Measurements from ENCODE around the gene CLPTM1L. TPM values are rescaled to one million over a fixed set of nuclear protein-coding genes. Genes with fewer than 3 reads are reported as not detected.

Gene CLPTM1L
- polyA plus RNA-seq, 6 donors from 2014 or later, result 24.5 to 65.2 (median 41.4) TPM

- peaks cover 28 to 56% (median 50%) of the 10 kb centered on the region in 3 donors for H3K4me1 Mint-ChIP-seq
- peaks cover 2 to 9% of the 10 kb centered on the region in 2 donors for H3K36me3 Mint-ChIP-seq
- peaks cover 0 to 14% (median 8%) of the 10 kb centered on the region in 7 donors for H3K9me3 Mint-ChIP-seq
- DNase-seq, result no peak
- H3K27ac Mint-ChIP-seq, result peak overlapping the region in 3 of 6 donors; percentile 78 to 95 (median 90)
- peak overlapping the region in 7 of 8 donors; percentile 79 to 91 (median 81) for H3K4me3 Mint-ChIP-seq
- H3K27me3 Mint-ChIP-seq, result peaks cover 0 to 9% (median 0%) of the 10 kb centered on the region in 3 donors
- ATAC-seq (ENCODE audit: low read depth in 2 of 2), result no peak
These were observed 29.7 kb downstream of the CLPTM1L start for GRCh38 chr5:1315018-1315708.

- Mint-ChIP-seq H3K36me3 (peaks cover 0 to 10% of the 10 kb centered on the region in 2 donors), H3K4me3 (peak overlapping the region in 6 of 8 donors; percentile 15 to 79 (median 41)), H3K4me1 (peaks cover 28 to 56% (median 50%) of the 10 kb centered on the region in 3 donors), H3K27me3 (peaks cover 0 to 10% (median 0%) of the 10 kb centered on the region in 3 donors), H3K9me3 (peaks cover 0 to 15% (median 8%) of the 10 kb centered on the region in 7 donors), H3K27ac (no peak overlapping the region)
- ATAC-seq (ENCODE audit: low read depth in 2 of 2) (no peak), DNase-seq (no peak)
These were observed 30.3 kb downstream of the CLPTM1L start for GRCh38 chr5:1314564-1314982.

GRCh38 chr5:1312993-1313833 lies 31.7 kb downstream of the CLPTM1L start:
- Mint-ChIP-seq H3K9me3 (peaks cover 0 to 15% (median 8%) of the 10 kb centered on the region in 7 donors), H3K4me1 (peaks cover 28 to 56% (median 50%) of the 10 kb centered on the region in 3 donors), H3K27ac (peak overlapping the region in 3 of 6 donors; percentile 6 to 72 (median 33)), H3K4me3 (peak overlapping the region; percentile 39 to 89 (median 70)), H3K36me3 (peaks cover 0 to 10% of the 10 kb centered on the region in 2 donors), H3K27me3 (peaks cover 0 to 10% (median 0%) of the 10 kb centered on the region in 3 donors)
- peak; percentile 33 for DNase-seq
- ATAC-seq (ENCODE audit: low read depth in 2 of 2), result peak; percentile 38 to 53

- Mint-ChIP-seq H3K4me1 (peaks cover 23 to 56% (median 47%) of the 10 kb centered on the region in 3 donors), H3K36me3 (peaks cover 0 to 10% of the 10 kb centered on the region in 2 donors), H3K9me3 (peaks cover 0 to 15% (median 8%) of the 10 kb centered on the region in 7 donors), H3K4me3 (peak overlapping the region in 2 of 8 donors; percentile 37 to 62), H3K27ac (peak overlapping the region in 1 of 6 donors; percentile 42), H3K27me3 (peaks cover 0 to 10% (median 0%) of the 10 kb centered on the region in 3 donors)
- no peak for ATAC-seq (ENCODE audit: low read depth in 2 of 2)
- DNase-seq, result no peak
These were observed 32.7 kb downstream of the CLPTM1L start for GRCh38 chr5:1312206-1312605.

- DNase-seq (no peak), ATAC-seq (ENCODE audit: low read depth in 2 of 2) (no peak)
- Mint-ChIP-seq H3K27me3 (peaks cover 0 to 10% (median 0%) of the 10 kb centered on the region in 3 donors), H3K27ac (peak overlapping the region in 1 of 6 donors; percentile 38), H3K4me1 (peaks cover 18 to 50% (median 41%) of the 10 kb centered on the region in 3 donors), H3K9me3 (peaks cover 0 to 15% (median 8%) of the 10 kb centered on the region in 7 donors), H3K4me3 (peak overlapping the region in 1 of 8 donors; percentile 19), H3K36me3 (peaks cover 0 to 10% of the 10 kb centered on the region in 2 donors)
These were observed 33.4 kb downstream of the CLPTM1L start for GRCh38 chr5:1311439-1312055.

- DNase-seq (no peak), ATAC-seq (ENCODE audit: low read depth in 2 of 2) (no peak)
- Mint-ChIP-seq H3K27me3 (peaks cover 0 to 10% (median 0%) of the 10 kb centered on the region in 3 donors), H3K4me3 (peak overlapping the region in 1 of 8 donors; percentile 31), H3K4me1 (peaks cover 13 to 36% (median 27%) of the 10 kb centered on the region in 3 donors), H3K36me3 (peaks cover 0 to 10% of the 10 kb centered on the region in 2 donors), H3K9me3 (peaks cover 0 to 15% (median 8%) of the 10 kb centered on the region in 7 donors), H3K27ac (peak overlapping the region in 1 of 6 donors; percentile 93)
These were observed 34.8 kb downstream of the CLPTM1L start for GRCh38 chr5:1310118-1310517.

GRCh38 chr5:1304033-1304432 lies 40.9 kb downstream of the CLPTM1L start:
- peaks cover 0 to 5% (median 0%) of the 10 kb centered on the region in 7 donors for H3K9me3 Mint-ChIP-seq
- H3K27ac Mint-ChIP-seq, result peak overlapping the region in 1 of 6 donors; percentile 36
- ATAC-seq (ENCODE audit: low read depth in 2 of 2) (no peak), DNase-seq (no peak)
- no peaks in the 10 kb centered on the region for H3K4me1 Mint-ChIP-seq
- no peak overlapping the region for H3K4me3 Mint-ChIP-seq
- no peaks in the 10 kb centered on the region for H3K36me3 Mint-ChIP-seq
- no peaks in the 10 kb centered on the region for H3K27me3 Mint-ChIP-seq

GRCh38 chr5:1302258-1302657 lies 42.6 kb downstream of the CLPTM1L start:
- H3K27me3 Mint-ChIP-seq, result no peaks in the 10 kb centered on the region
- peaks cover 0 to 5% (median 0%) of the 10 kb centered on the region in 7 donors for H3K9me3 Mint-ChIP-seq
- no peaks in the 10 kb centered on the region for H3K36me3 Mint-ChIP-seq
- peaks cover 0 to under 1% (median 0%) of the 10 kb centered on the region in 3 donors for H3K4me1 Mint-ChIP-seq
- ATAC-seq (ENCODE audit: low read depth in 2 of 2) (no peak), DNase-seq (no peak)
- H3K4me3 Mint-ChIP-seq, result no peak overlapping the region
- no peak overlapping the region for H3K27ac Mint-ChIP-seq

- Mint-ChIP-seq H3K36me3 (no peaks in the 10 kb centered on the region), H3K4me3 (no peak overlapping the region), H3K27me3 (no peaks in the 10 kb centered on the region), H3K27ac (no peak overlapping the region), H3K4me1 (peaks cover 0 to 7% (median 0%) of the 10 kb centered on the region in 3 donors), H3K9me3 (peaks cover 0 to 5% (median 0%) of the 10 kb centered on the region in 7 donors)
- no peak for DNase-seq
- ATAC-seq (ENCODE audit: low read depth in 2 of 2), result no peak
These were observed 44.3 kb downstream of the CLPTM1L start for GRCh38 chr5:1300581-1301083.

GRCh38 chr5:1299961-1300360 lies 44.9 kb downstream of the CLPTM1L start:
- ATAC-seq (ENCODE audit: low read depth in 2 of 2), result no peak
- Mint-ChIP-seq H3K4me1 (peaks cover 0 to 7% (median 0%) of the 10 kb centered on the region in 3 donors), H3K9me3 (peaks cover 0 to 5% (median 0%) of the 10 kb centered on the region in 7 donors), H3K36me3 (no peaks in the 10 kb centered on the region), H3K4me3 (no peak overlapping the region), H3K27ac (no peak overlapping the region), H3K27me3 (no peaks in the 10 kb centered on the region)
- DNase-seq, result no peak

GRCh38 chr5:1299511-1299850 lies 45.4 kb downstream of the CLPTM1L start:
- H3K27ac Mint-ChIP-seq, result no peak overlapping the region
- H3K4me3 Mint-ChIP-seq, result no peak overlapping the region
- no peaks in the 10 kb centered on the region for H3K27me3 Mint-ChIP-seq
- H3K36me3 Mint-ChIP-seq, result no peaks in the 10 kb centered on the region
- ATAC-seq (ENCODE audit: low read depth in 2 of 2) (no peak), DNase-seq (no peak)
- H3K4me1 Mint-ChIP-seq, result peaks cover 0 to 7% (median 0%) of the 10 kb centered on the region in 3 donors
- H3K9me3 Mint-ChIP-seq, result peaks cover 0 to 5% (median 0%) of the 10 kb centered on the region in 7 donors

GRCh38 chr5:1298723-1299510 lies 46.0 kb downstream of the CLPTM1L start:
- H3K27ac Mint-ChIP-seq, result no peak overlapping the region
- peaks cover 0 to 7% (median 0%) of the 10 kb centered on the region in 3 donors for H3K4me1 Mint-ChIP-seq
- H3K4me3 Mint-ChIP-seq, result no peak overlapping the region
- no peaks in the 10 kb centered on the region for H3K27me3 Mint-ChIP-seq
- ATAC-seq (ENCODE audit: low read depth in 2 of 2) (no peak), DNase-seq (no peak)
- no peaks in the 10 kb centered on the region for H3K36me3 Mint-ChIP-seq
- peaks cover 0 to 5% (median 0%) of the 10 kb centered on the region in 7 donors for H3K9me3 Mint-ChIP-seq

Measured in naive B cell (primary cell).